Spinal cord (tissue), 10 donors: ENCODE data around the gene ADAMTS5. TPM values are rescaled to one million over a fixed set of nuclear protein-coding genes. Genes with fewer than 3 reads are reported as not detected.

Experiments used
- DNase-seq, 6 donors: peaks; one replicate each; pipeline versions ENCODE4 v3.0.0 to v3.0.0-alpha.2; 2013 to 2015; ENCODE audit warnings: low spot score in 6 of 6, low read depth in 4 of 6
- H3K27ac ChIP-seq: one replicate; pipeline ENCODE4 v1.5.1; 2013; ENCODE audit warnings: low read depth, low read length, control low read depth
- H3K27me3 ChIP-seq: one replicate; pipeline ENCODE4 v1.6.1; 2013; ENCODE audit warnings: low read length; ENCODE audit not compliant: control insufficient read depth, insufficient read depth
- H3K36me3 ChIP-seq: one replicate; pipeline ENCODE4 v1.6.1; 2013; ENCODE audit warnings: low read length; ENCODE audit not compliant: control insufficient read depth, insufficient read depth
- H3K4me1 ChIP-seq: one replicate; pipeline ENCODE4 v1.6.1; 2013; ENCODE audit warnings: low read length; ENCODE audit not compliant: control insufficient read depth, insufficient read depth
- H3K4me3 ChIP-seq: one replicate; pipeline ENCODE4 v1.5.1; 2013; ENCODE audit warnings: low read depth, low read length, control low read depth
- H3K9me3 ChIP-seq: one replicate; pipeline ENCODE4 v1.6.1; 2013; ENCODE audit warnings: low read length; ENCODE audit not compliant: control insufficient read depth, insufficient read depth
- WGBS: methylation state at CpG from one replicate; pipeline ENCODE4 v1.1.5; 2013; ENCODE audit warnings: missing lambda C conversion rate; ENCODE audit not compliant: insufficient coverage; 5-methylcytosine and 5-hydroxymethylcytosine counted together
- polyA plus RNA-seq, 2 donors: library from polyadenylated mRNA; unstranded; fragments of 120-200 nt; gene quantifications; one replicate each; pipeline ENCODE4 v1.2.1, GENCODE V29; 2013; ENCODE audit not compliant: insufficient read length in 2 of 2
- total RNA-seq, 2 donors: library from RNA; depleted of rRNA in 1 of 2; stranded (reverse); fragments of 120-200 nt in 1 of 2; fragments of >200 nt in 1 of 2; gene quantifications; one replicate each; pipeline versions ENCODE4 v1.2.3 to v1.2.4, GENCODE V29; 2013 to 2014
- donor health status: healthy.

The ADAMTS5 gene
- total and polyA plus RNA-seq, 4 donors, result 5.2 to 20.1 (median 7.8) TPM

GRCh38 chr21:26952374-26953066, 14.4 kb downstream of the ADAMTS5 start:
- Histone ChIP-seq H3K27me3 (no peaks in the 10 kb centered on the region), H3K27ac (no peak overlapping the region), H3K4me3 (no peak overlapping the region), H3K4me1 (no peaks in the 10 kb centered on the region), H3K36me3 (no peaks in the 10 kb centered on the region), H3K9me3 (no peaks in the 10 kb centered on the region)
- WGBS, result 88% methylated on average over 1 of the region's 9 CpGs
- DNase-seq, result no peak

GRCh38 chr21:26949830-26950229, 17.1 kb downstream of the ADAMTS5 start:
- DNase-seq, result no peak
- Histone ChIP-seq H3K27me3 (no peaks in the 10 kb centered on the region), H3K9me3 (no peaks in the 10 kb centered on the region), H3K36me3 (no peaks in the 10 kb centered on the region), H3K27ac (no peak overlapping the region), H3K4me1 (peaks cover 3% of the 10 kb centered on the region), H3K4me3 (no peak overlapping the region)
- no CpG with 5 or more reads among the region's 4 CpGs for WGBS

DNA sequence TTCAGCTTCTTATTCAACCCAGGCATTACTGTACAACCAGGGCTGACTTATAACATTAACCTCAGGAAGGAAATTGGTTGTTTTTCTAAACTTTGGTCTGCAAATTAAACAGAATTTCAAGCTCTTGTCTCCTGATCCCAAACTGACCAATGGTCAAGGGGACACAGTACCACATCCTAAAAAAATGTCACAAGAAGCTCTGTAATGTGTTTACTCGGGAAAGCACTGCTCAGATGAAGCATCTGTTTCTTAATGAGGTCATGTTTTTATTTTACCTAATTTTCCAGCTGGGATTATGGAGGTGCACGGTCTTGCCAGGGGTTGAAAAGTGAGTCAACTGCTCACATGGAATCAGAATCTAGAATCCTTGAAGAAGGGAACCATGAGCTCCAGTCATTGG, 18.7 kb downstream of the ADAMTS5 start:
- WGBS, result no CpG with 5 or more reads among the region's 2 CpGs
- Histone ChIP-seq H3K9me3 (no peaks in the 10 kb centered on the region), H3K27ac (no peak overlapping the region), H3K4me1 (peaks cover 3% of the 10 kb centered on the region), H3K4me3 (no peak overlapping the region), H3K27me3 (no peaks in the 10 kb centered on the region), H3K36me3 (no peaks in the 10 kb centered on the region)
- DNase-seq, result no peak

DNA sequence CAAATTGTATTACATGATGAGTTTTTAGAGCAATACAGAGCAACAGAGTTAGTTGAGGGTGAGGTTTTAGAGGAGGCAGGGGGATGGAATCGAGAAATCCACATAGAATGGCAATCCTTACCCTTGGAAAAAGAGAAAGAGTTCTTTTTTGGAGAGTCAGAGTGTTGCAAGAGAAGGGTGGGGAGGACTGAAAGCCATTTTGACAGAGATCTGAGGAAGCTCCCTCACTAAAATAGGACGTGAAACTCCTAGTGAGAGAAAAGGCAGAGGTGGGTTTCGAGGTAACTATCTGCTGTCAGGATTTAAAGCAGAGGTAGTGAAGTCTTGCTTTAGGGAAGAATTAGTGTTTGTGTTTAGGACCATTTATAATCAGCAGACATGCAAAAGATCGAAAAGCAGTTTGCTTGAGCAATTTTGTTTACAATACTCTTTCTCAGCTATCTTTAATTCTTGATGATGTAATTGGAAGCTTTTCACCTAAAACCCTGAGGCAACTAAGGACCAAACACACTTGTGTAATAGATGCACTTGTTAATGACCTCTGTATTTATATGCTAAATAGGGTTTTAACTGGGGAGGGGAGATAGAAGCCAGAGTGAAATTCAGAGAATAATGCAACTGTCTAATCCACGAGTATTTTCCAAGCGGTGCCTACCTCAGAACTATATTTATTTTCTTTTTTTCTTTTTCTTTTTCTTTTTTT, 20.0 kb downstream of the ADAMTS5 start:
- H3K27me3 ChIP-seq, result no peaks in the 10 kb centered on the region
- no peaks in the 10 kb centered on the region for H3K9me3 ChIP-seq
- peak in 1 of 6 donors; percentile 16 for DNase-seq
- H3K36me3 ChIP-seq, result no peaks in the 10 kb centered on the region
- peaks cover 3% of the 10 kb centered on the region for H3K4me1 ChIP-seq
- no peak overlapping the region for H3K4me3 ChIP-seq
- 37% methylated on average over 3 of the region's 6 CpGs for WGBS
- peak overlapping the region; percentile 65 for H3K27ac ChIP-seq

GRCh38 chr21:26945916-26946675, 20.8 kb downstream of the ADAMTS5 start:
- H3K4me1 ChIP-seq, result peaks cover 3% of the 10 kb centered on the region
- H3K27me3 ChIP-seq, result no peaks in the 10 kb centered on the region
- peak in 5 of 6 donors; percentile 42 to 84 (median 60) for DNase-seq
- no peaks in the 10 kb centered on the region for H3K9me3 ChIP-seq
- no peaks in the 10 kb centered on the region for H3K36me3 ChIP-seq
- no peak overlapping the region for H3K4me3 ChIP-seq
- peak overlapping the region; percentile 65 for H3K27ac ChIP-seq
- WGBS, result 23% methylated on average over 7 of the region's 13 CpGs

GRCh38 chr21:26943921-26944320, 23.0 kb downstream of the ADAMTS5 start:
- Histone ChIP-seq H3K36me3 (no peaks in the 10 kb centered on the region), H3K27me3 (no peaks in the 10 kb centered on the region), H3K4me1 (peaks cover 3% of the 10 kb centered on the region), H3K27ac (no peak overlapping the region), H3K4me3 (no peak overlapping the region), H3K9me3 (no peaks in the 10 kb centered on the region)
- WGBS, result no CpG with 5 or more reads among the region's 2 CpGs
- DNase-seq, result no peak

DNA sequence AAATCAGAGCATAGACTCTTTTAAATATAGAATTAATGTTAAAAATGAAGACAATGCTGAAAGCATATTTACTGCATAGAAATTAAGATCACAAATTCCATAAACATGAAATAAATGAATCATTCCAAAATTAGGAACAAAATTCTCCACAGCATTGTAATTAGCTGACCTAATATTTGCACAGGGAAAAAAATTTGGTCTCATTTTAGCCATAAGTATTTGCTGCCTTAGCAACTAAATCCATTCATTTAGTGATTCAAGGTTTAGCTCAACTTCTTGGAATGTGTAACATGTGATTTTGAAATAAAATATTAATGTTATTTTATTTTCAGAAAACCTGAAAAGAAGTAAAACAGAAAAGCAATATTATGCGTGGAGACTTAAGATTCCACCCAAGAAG, 25.5 kb downstream of the ADAMTS5 start:
- H3K27ac ChIP-seq, result no peak overlapping the region
- no peak for DNase-seq
- no peaks in the 10 kb centered on the region for H3K9me3 ChIP-seq
- no peak overlapping the region for H3K4me3 ChIP-seq
- H3K36me3 ChIP-seq, result no peaks in the 10 kb centered on the region
- no CpG with 5 or more reads among the region's 1 CpG for WGBS
- H3K4me1 ChIP-seq, result peaks cover 3% of the 10 kb centered on the region
- H3K27me3 ChIP-seq, result no peaks in the 10 kb centered on the region

DNA sequence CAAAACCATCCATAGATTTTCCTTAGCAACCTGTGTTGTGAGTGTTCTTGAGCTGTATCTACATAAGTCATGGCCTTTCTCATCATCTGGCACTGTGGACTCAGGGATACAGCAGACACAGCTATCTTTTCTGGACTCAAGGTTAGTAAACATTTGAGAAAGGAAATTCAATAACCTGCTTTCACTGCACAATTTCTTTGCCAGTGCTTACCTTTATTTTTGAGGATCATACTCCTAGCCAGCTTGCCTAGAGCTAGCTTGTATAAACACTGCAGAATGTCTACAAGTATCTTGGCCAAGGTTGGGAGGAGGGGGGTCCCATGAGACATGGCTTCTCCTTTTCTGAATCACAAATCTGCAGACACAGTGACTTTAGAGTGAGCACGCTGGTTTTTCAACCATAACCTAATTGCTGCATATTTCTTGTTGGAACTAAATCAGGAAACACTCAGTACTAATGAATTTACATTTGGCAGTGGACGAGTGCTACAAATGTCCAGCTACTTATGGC, 27.2 kb downstream of the ADAMTS5 start:
- no peak overlapping the region for H3K4me3 ChIP-seq
- WGBS, result no CpG with 5 or more reads among the region's 2 CpGs
- no peaks in the 10 kb centered on the region for H3K36me3 ChIP-seq
- no peaks in the 10 kb centered on the region for H3K9me3 ChIP-seq
- DNase-seq, result peak in 1 of 6 donors; percentile 40
- H3K27ac ChIP-seq, result no peak overlapping the region
- no peaks in the 10 kb centered on the region for H3K4me1 ChIP-seq
- H3K27me3 ChIP-seq, result no peaks in the 10 kb centered on the region

- peaks cover 6% of the 10 kb centered on the region for H3K36me3 ChIP-seq
- peak in 1 of 6 donors; percentile 45 for DNase-seq
- H3K27me3 ChIP-seq, result no peaks in the 10 kb centered on the region
- no peaks in the 10 kb centered on the region for H3K4me1 ChIP-seq
- no peaks in the 10 kb centered on the region for H3K9me3 ChIP-seq
- no peak overlapping the region for H3K4me3 ChIP-seq
- H3K27ac ChIP-seq, result no peak overlapping the region
- no CpG with 5 or more reads among the region's 5 CpGs for WGBS
Measured at GRCh38 chr21:26936641-26937040, 30.2 kb downstream of the ADAMTS5 start.
